ENCODE measurements around the gene MAFG.

MAFG gene

GRCh38 chr17:81878294-81878693 is 49.2 kb downstream of the MAFG start:
- Histone ChIP-seq H3K9me3 (ENCODE audit: control insufficient read depth in 2 of 2, low read length in 2 of 2) (no peaks in the 10 kb centered on the region), H3K36me3 (ENCODE audit: control insufficient read depth in 2 of 2, insufficient read depth in 2 of 2, low read length in 2 of 2) (peaks cover 3 to 10% of the 10 kb centered on the region in 2 donors), H3K27me3 (ENCODE audit: control insufficient read depth in 2 of 2, insufficient read depth in 2 of 2, low read length in 2 of 2) (no peaks in the 10 kb centered on the region)

GRCh38 chr17:81877569-81877968 is 50.0 kb downstream of the MAFG start:
- no peak overlapping the region for H3K27ac ChIP-seq (ENCODE audit: low read depth in 2 of 2, low read length in 2 of 2)
- H3K4me3 ChIP-seq (ENCODE audit: low read length in 2 of 2): no peak overlapping the region
- H3K27me3 ChIP-seq (ENCODE audit: control insufficient read depth in 2 of 2, insufficient read depth in 2 of 2, low read length in 2 of 2): no peaks in the 10 kb centered on the region
- H3K9ac ChIP-seq (ENCODE audit: low read depth in 1 of 2, low read length in 2 of 2): no peak overlapping the region
- no peaks in the 10 kb centered on the region for H3K9me3 ChIP-seq (ENCODE audit: control insufficient read depth in 2 of 2, low read length in 2 of 2)
- no peaks in the 10 kb centered on the region for H3K4me1 ChIP-seq (ENCODE audit: control insufficient read depth in 2 of 2, insufficient read depth in 2 of 2, low read length in 2 of 2)
- H3K36me3 ChIP-seq (ENCODE audit: control insufficient read depth in 2 of 2, insufficient read depth in 2 of 2, low read length in 2 of 2): peaks cover 3 to 8% of the 10 kb centered on the region in 2 donors

More at GRCh38 chr17:81878294-81878693, 49.2 kb downstream of the MAFG start:
- Histone ChIP-seq H3K27ac (ENCODE audit: low read depth in 2 of 2, low read length in 2 of 2) (no peak overlapping the region), H3K9ac (ENCODE audit: low read depth in 1 of 2, low read length in 2 of 2) (no peak overlapping the region), H3K4me3 (ENCODE audit: low read length in 2 of 2) (no peak overlapping the region), H3K4me1 (ENCODE audit: control insufficient read depth in 2 of 2, insufficient read depth in 2 of 2, low read length in 2 of 2) (no peaks in the 10 kb centered on the region)

GRCh38 chr17:81871387-81872230 is 55.9 kb downstream of the MAFG start:
- Histone ChIP-seq H3K36me3 (ENCODE audit: control insufficient read depth in 2 of 2, insufficient read depth in 2 of 2, low read length in 2 of 2) (peaks cover 10 to 12% of the 10 kb centered on the region in 2 donors), H3K9me3 (ENCODE audit: control insufficient read depth in 2 of 2, low read length in 2 of 2) (no peaks in the 10 kb centered on the region), H3K27me3 (ENCODE audit: control insufficient read depth in 2 of 2, insufficient read depth in 2 of 2, low read length in 2 of 2) (no peaks in the 10 kb centered on the region), H3K9ac (ENCODE audit: low read depth in 1 of 2, low read length in 2 of 2) (peak overlapping the region; percentile 92 to 99), H3K27ac (ENCODE audit: low read depth in 2 of 2, low read length in 2 of 2) (peak overlapping the region; percentile 96 to 98), H3K4me3 (ENCODE audit: low read length in 2 of 2) (peak overlapping the region; percentile 85 to 94), H3K4me1 (ENCODE audit: control insufficient read depth in 2 of 2, insufficient read depth in 2 of 2, low read length in 2 of 2) (peaks cover 41 to 44% of the 10 kb centered on the region in 2 donors)

GRCh38 chr17:81870981-81871386 is 56.6 kb downstream of the MAFG start, which contains the start of gene ARHGDIA:
Gene ARHGDIA (minus strand): TSS chr17:81871337. CDS start chr17:81869930, 1,407 bp downstream.
- Histone ChIP-seq H3K27me3 (ENCODE audit: control insufficient read depth in 2 of 2, insufficient read depth in 2 of 2, low read length in 2 of 2) (no peaks in the 10 kb centered on the region), H3K9me3 (ENCODE audit: control insufficient read depth in 2 of 2, low read length in 2 of 2) (no peaks in the 10 kb centered on the region), H3K27ac (ENCODE audit: low read depth in 2 of 2, low read length in 2 of 2) (peak within 1 kb of the TSS; percentile 96 to 98), H3K36me3 (ENCODE audit: control insufficient read depth in 2 of 2, insufficient read depth in 2 of 2, low read length in 2 of 2) (peaks cover 10 to 12% of the 10 kb centered on the region in 2 donors), H3K4me1 (ENCODE audit: control insufficient read depth in 2 of 2, insufficient read depth in 2 of 2, low read length in 2 of 2) (peaks cover 47 to 50% of the 10 kb centered on the region in 2 donors), H3K4me3 (ENCODE audit: low read length in 2 of 2) (peak within 1 kb of the TSS; percentile 85 to 94), H3K9ac (ENCODE audit: low read depth in 1 of 2, low read length in 2 of 2) (peak within 1 kb of the TSS; percentile 93 to 99)

GRCh38 chr17:81870131-81870980 is 57.2 kb downstream of the MAFG start:
- Histone ChIP-seq H3K4me1 (ENCODE audit: control insufficient read depth in 2 of 2, insufficient read depth in 2 of 2, low read length in 2 of 2) (peaks cover 53 to 55% of the 10 kb centered on the region in 2 donors), H3K9ac (ENCODE audit: low read depth in 1 of 2, low read length in 2 of 2) (peak overlapping the region; percentile 86 to 93), H3K36me3 (ENCODE audit: control insufficient read depth in 2 of 2, insufficient read depth in 2 of 2, low read length in 2 of 2) (peaks cover 10 to 12% of the 10 kb centered on the region in 2 donors), H3K27ac (ENCODE audit: low read depth in 2 of 2, low read length in 2 of 2) (peak overlapping the region; percentile 96 to 98), H3K4me3 (ENCODE audit: low read length in 2 of 2) (peak overlapping the region; percentile 84 to 94), H3K27me3 (ENCODE audit: control insufficient read depth in 2 of 2, insufficient read depth in 2 of 2, low read length in 2 of 2) (no peaks in the 10 kb centered on the region), H3K9me3 (ENCODE audit: control insufficient read depth in 2 of 2, low read length in 2 of 2) (no peaks in the 10 kb centered on the region)

- peak overlapping the region; percentile 84 to 94 for H3K4me3 ChIP-seq (ENCODE audit: low read length in 2 of 2)
- H3K36me3 ChIP-seq (ENCODE audit: control insufficient read depth in 2 of 2, insufficient read depth in 2 of 2, low read length in 2 of 2): peaks cover 10 to 12% of the 10 kb centered on the region in 2 donors
- H3K27ac ChIP-seq (ENCODE audit: low read depth in 2 of 2, low read length in 2 of 2): peak overlapping the region; percentile 96 to 98
- no peaks in the 10 kb centered on the region for H3K27me3 ChIP-seq (ENCODE audit: control insufficient read depth in 2 of 2, insufficient read depth in 2 of 2, low read length in 2 of 2)
- H3K9ac ChIP-seq (ENCODE audit: low read depth in 1 of 2, low read length in 2 of 2): peak overlapping the region; percentile 86 to 93
- peaks cover 61% of the 10 kb centered on the region in 2 donors for H3K4me1 ChIP-seq (ENCODE audit: control insufficient read depth in 2 of 2, insufficient read depth in 2 of 2, low read length in 2 of 2)
- H3K9me3 ChIP-seq (ENCODE audit: control insufficient read depth in 2 of 2, low read length in 2 of 2): no peaks in the 10 kb centered on the region
Measured at GRCh38 chr17:81869221-81870130, 58.1 kb downstream of the MAFG start.

GRCh38 chr17:81868674-81869220 is 58.8 kb downstream of the MAFG start:
- H3K36me3 ChIP-seq (ENCODE audit: control insufficient read depth in 2 of 2, insufficient read depth in 2 of 2, low read length in 2 of 2): peaks cover 10 to 12% of the 10 kb centered on the region in 2 donors
- no peaks in the 10 kb centered on the region for H3K27me3 ChIP-seq (ENCODE audit: control insufficient read depth in 2 of 2, insufficient read depth in 2 of 2, low read length in 2 of 2)
- H3K27ac ChIP-seq (ENCODE audit: low read depth in 2 of 2, low read length in 2 of 2): peak overlapping the region; percentile 96 to 98
- peaks cover 63 to 65% of the 10 kb centered on the region in 2 donors for H3K4me1 ChIP-seq (ENCODE audit: control insufficient read depth in 2 of 2, insufficient read depth in 2 of 2, low read length in 2 of 2)
- peak overlapping the region in 1 of 2 donors; percentile 86 for H3K9ac ChIP-seq (ENCODE audit: low read depth in 1 of 2, low read length in 2 of 2)
- H3K9me3 ChIP-seq (ENCODE audit: control insufficient read depth in 2 of 2, low read length in 2 of 2): no peaks in the 10 kb centered on the region
- H3K4me3 ChIP-seq (ENCODE audit: low read length in 2 of 2): no peak overlapping the region
